Activated T-helper 1 cell treated with anti-CD3 and anti-CD28 coated beads, Interleukin-2, amount 50 U/mL, for 16 hours (primary cell): ENCODE results near the gene COL1A2.

Experiments used
- DNase-seq, 2 donors: peaks; one replicate each; pipeline ENCODE4 v3.0.0-alpha.2; 2020; ENCODE audit warnings: low read depth in 1 of 2, low spot score in 1 of 2

Gene COL1A2

DNA sequence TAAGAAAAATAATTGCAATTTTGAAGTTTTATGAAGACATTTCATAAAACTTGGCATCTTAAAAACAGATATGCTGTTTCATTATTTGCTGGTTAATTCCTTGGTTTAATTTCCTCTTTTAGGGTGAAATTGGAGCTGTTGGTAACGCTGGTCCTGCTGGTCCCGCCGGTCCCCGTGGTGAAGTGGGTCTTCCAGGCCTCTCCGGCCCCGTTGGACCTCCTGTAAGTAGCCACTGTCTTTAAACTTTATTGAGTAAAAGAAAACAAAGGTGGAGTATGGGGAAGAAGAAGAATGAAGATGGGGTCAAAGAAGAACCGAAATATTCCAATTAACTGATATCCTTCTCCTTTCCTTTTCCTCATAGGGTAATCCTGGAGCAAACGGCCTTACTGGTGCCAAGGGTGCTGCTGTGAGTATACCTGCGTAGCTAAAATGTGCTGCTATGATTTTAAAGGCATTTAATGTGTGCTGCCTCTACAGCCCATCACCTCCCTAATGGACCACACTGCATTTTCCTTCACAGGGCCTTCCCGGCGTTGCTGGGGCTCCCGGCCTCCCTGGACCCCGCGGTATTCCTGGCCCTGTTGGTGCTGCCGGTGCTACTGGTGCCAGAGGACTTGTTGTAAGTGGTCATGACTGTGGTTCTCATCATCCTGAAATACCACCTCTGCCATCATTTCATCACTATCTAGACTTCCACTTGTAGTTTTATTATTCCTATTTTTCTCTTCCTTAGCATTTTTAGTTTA lies 14.7 kb downstream of the COL1A2 start:
- DNase-seq: no peak

GRCh38 chr7:94410413-94411187 lies 15.9 kb downstream of the COL1A2 start:
- DNase-seq: no peak

GRCh38 chr7:94411188-94411466 lies 16.4 kb downstream of the COL1A2 start:
- DNase-seq: no peak

GRCh38 chr7:94412762-94413322 lies 18.1 kb downstream of the COL1A2 start:
- DNase-seq: no peak

GRCh38 chr7:94414481-94414880 lies 19.8 kb downstream of the COL1A2 start:
- no peak for DNase-seq

- DNase-seq: no peak
Observed at GRCh38 chr7:94414980-94415379, 20.3 kb downstream of the COL1A2 start.

DNA sequence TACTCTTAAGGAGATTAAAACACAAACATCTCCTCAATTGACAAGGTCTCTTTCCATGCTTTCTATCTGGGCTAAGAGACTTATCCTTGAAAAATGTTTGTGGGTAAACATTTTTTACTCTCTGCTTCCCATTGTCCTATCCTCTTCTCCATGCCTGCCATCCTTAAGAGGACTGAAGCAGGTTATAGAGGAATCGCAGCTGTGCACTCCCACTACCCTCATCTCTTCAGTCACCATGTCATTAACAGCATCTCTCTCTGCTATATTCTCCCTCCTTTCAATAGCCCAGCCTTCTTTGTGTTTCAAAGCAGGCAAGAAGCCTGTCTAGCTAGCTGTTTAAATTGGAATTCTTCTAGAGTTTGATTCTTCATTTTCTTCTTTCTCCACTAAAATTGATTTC lies 22.6 kb downstream of the COL1A2 start:
- no peak for DNase-seq

DNA sequence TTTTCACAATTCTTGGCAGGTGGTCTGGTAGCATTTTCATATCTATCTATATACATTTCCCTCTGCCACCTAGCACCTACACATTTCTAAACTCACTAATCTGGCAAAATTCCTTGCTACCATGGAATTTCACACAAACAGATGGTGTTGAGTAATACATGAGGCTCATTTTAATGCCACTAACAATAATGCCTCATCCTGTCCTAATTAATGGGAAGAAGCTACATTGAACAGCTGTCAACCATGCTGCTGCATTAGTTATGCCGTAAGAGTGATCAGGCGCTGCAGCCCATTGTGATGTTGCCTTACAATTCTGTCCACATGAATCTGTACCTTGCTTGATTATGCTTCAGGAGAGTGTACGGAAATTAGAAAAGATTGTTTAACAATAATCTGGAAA lies 23.2 kb downstream of the COL1A2 start:
- DNase-seq: no peak

GRCh38 chr7:94418851-94419250 lies 24.2 kb downstream of the COL1A2 start:
- no peak for DNase-seq

DNA sequence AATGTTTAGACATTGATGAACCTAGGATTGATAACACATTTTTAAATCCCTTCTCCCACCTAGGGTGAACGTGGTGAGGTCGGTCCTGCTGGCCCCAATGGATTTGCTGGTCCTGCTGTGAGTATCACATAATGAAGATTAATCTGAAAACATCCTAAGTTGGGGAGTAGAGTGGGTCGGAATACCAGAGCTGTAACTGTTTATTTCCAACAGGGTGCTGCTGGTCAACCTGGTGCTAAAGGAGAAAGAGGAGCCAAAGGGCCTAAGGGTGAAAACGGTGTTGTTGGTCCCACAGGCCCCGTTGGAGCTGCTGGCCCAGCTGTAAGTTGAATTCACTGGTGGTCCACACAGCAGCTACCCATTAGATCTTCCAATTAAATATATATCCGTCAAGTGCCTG lies 25.6 kb downstream of the COL1A2 start:
- no peak for DNase-seq

GRCh38 chr7:94421681-94422080 lies 27.0 kb downstream of the COL1A2 start:
- DNase-seq: no peak

DNA sequence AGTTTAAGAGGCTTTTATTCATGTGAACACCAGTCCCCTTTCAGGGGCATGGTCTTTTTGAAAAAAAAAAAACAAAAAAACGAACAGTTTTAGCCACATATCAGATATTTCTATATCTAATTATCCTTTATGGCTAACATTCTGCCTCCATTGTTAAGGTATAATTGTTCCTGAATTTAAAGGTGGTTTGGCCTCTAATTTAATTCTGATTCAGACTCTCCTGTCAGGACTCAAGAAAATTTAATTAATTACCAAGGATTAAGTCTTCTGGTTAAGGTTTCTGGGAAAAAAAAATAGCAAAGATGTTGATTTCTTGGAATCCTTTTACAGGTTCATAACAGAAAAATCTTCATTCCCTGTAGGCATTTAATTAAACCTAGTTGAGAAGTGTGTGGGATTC lies 27.4 kb downstream of the COL1A2 start:
- no peak for DNase-seq

DNA sequence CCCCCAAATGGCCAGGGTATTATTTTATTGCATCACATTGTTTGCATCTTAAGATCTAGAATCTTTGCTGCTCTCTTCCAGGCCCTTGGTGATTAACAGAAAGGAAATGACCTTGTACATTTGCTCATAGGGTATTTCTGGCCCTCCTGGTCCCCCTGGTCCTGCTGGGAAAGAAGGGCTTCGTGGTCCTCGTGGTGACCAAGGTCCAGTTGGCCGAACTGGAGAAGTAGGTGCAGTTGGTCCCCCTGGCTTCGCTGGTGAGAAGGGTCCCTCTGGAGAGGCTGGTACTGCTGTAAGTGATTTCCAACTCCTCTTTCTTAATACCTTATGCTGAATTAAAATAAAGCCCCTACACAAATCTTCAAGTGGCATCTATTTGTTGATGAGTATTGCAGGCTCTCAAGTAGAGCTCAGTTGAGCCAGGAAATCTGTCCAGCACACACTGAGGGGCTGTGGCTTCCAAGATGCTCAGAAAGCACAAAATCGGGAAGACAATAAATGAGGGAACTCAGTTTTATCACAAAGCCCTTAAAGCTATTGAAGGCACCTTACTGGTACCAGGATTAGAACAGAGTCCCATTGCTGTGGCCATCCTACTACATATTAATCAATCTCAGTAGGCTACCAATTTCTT lies 28.2 kb downstream of the COL1A2 start:
- no peak for DNase-seq

- no peak for DNase-seq
Observed at GRCh38 chr7:94423863-94424735, 29.4 kb downstream of the COL1A2 start.

- DNase-seq: no peak
Observed at GRCh38 chr7:94425546-94425945, 30.9 kb downstream of the COL1A2 start.

- DNase-seq: no peak
Observed at GRCh38 chr7:94426980-94427875, 32.5 kb downstream of the COL1A2 start.

DNA sequence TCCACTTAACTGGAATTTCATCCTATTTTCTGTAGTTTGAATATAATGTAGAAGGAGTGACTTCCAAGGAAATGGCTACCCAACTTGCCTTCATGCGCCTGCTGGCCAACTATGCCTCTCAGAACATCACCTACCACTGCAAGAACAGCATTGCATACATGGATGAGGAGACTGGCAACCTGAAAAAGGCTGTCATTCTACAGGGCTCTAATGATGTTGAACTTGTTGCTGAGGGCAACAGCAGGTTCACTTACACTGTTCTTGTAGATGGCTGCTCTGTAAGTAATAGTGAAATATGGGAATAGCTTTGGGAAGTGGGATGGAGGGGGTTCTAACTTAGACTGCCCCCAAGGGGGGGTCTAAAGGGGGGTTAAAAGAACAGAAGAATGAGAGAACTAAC lies 34.5 kb downstream of the COL1A2 start:
- no peak for DNase-seq

- no peak for DNase-seq
Observed at GRCh38 chr7:94431176-94431575, 36.5 kb downstream of the COL1A2 start.

DNA sequence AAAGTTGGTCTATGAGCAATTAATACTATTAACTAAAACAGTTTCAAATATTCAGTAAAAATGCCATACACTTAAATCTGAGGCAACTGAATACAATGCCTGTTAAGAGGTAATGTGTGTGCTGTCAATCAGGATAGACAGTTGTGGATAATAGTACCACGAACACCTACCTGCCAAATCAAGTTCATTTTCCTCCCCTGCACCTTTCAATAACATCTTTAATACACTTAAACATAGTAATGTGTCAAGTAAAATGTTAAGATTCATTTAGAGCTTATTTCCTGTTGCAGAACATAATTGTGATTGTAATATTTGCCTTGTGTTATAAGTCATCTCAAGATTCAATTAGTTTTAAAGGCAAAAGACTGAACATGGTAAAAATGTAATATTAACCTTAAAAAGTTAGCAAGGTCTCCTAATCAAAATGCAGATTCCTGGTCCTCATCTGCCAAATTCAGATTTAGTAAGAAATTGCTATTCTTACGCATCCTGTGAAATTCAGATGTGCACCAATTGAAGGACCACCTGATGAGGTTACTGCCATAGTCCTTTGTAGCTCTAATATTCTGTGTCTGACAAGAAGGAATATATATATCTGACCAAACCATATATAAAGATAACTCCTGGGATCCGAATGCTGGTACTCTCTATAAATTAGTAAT lies 37.1 kb downstream of the COL1A2 start:
- no peak for DNase-seq

DNA sequence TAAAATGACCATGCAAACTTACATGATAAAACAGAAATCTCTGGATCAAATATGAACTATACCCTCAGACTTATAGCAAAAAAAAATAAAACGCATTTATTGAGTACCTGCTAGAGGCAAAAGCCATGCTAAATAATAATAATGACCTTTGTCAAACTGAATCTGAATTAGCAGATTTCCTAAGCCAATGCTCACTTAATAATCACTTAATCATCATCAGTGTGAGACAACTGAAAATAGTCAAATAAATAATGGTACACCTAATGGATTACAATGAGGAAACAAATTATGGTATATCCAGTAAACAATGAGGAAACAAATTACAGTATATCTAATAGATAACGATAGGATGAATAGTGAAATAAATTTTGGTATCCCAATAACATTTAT lies 37.6 kb downstream of the COL1A2 start:
- DNase-seq: no peak
